ENCODE data around the gene GZF1.
"Not testable (repeated sequence)": the region's sequence is repeated elsewhere in the genome, so short reads cannot be mapped to it uniquely, and the experiment has no call there.

The GZF1 gene

GRCh38 chr20:23344336-23344735 lies 17.6 kb upstream of the GZF1 start:
- no peak for DNase-seq (ENCODE audit: low read depth in 1 of 2, low spot score in 1 of 2)

DNA sequence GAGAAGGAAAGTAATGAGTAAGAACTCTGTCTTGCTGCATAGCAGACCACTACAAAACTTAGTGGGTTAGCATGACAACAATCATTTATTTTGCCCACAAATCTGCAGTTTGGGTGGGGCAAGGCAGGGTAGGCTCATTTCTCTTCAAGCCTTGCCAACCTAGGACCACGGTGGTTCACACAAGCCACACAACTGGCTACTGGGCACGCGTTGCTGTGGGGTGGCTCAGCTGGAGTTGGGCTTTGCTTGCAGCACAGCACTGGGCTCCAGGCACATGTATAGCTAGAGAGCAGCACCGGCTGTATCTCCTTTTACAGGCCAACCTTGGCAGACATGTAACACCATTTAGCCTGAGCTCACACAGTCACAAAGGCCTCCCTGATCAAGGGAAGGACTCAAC lies 16.0 kb upstream of the GZF1 start:
- DNase-seq (ENCODE audit: low read depth in 1 of 2, low spot score in 1 of 2) = no peak

GRCh38 chr20:23347791-23348190 lies 14.2 kb upstream of the GZF1 start:
- DNase-seq (ENCODE audit: low read depth in 1 of 2, low spot score in 1 of 2) = no peak

DNA sequence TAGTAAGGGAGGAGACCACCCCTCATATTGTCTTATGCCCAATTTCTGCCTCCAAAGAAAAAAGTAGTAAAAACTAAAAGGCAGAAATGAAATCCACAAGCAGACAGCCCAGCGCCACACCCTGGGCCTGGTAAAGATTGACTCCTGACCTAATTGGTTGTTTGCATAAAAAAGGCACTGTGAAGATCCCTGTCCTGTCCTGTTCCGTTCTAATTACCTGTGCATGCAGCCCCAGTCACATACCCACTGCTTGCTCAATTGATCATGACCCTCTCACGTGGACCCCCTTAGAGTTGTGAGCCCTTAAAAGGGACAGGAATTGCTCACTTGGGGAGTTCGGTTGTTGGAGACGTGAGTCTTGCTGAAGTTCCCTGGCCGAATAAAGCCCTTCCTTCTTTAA lies 13.5 kb upstream of the GZF1 start:
- DNase-seq (ENCODE audit: low read depth in 1 of 2, low spot score in 1 of 2) = not testable (repeated sequence)

GRCh38 chr20:23349338-23350195 lies 12.4 kb upstream of the GZF1 start:
- DNase-seq (ENCODE audit: low read depth in 1 of 2, low spot score in 1 of 2) = peak; percentile 63

DNA sequence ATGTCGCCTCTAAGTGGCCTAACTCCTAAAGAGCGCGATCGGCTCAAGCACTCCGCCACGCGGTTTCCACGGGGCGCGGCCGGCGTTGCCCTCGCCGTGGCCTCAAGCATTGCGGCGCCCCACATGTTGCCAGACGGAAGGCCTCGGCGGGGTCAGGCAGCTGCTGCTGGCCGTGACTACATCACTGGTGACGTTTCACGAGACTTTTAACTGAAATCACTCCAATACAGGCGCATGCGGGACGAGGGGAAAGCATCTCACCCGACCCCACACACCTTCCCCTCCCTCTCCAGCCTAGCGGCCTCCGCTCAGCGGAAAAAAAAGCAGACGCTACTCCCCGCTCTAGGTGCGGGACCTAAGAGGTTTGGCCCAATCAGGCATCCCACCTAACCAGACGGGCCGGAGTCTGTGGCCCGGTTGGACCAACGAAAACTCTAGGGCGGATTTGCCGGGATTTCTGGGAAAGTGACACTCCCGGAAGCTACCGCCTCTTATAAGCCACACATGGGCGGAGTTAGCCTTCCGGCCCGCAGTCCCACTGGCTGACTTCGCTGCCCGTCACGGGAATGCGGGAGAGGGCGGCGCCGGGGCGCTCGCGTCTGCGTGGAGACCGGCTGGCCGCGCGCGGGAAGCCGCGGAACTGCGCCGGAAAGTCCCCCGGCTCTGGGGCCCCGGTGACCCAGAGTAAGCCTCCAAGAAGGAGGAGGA lies 11.6 kb upstream of the GZF1 start, which contains the start of gene NXT1:
Gene NXT1, plus strand, starts transcription at position 596 of the 708 bp plus-strand sequence. CDS start 3,251 bp downstream, outside the sequence.
- peak; percentile 93 to 95 for DNase-seq (ENCODE audit: low read depth in 1 of 2, low spot score in 1 of 2)

DNA sequence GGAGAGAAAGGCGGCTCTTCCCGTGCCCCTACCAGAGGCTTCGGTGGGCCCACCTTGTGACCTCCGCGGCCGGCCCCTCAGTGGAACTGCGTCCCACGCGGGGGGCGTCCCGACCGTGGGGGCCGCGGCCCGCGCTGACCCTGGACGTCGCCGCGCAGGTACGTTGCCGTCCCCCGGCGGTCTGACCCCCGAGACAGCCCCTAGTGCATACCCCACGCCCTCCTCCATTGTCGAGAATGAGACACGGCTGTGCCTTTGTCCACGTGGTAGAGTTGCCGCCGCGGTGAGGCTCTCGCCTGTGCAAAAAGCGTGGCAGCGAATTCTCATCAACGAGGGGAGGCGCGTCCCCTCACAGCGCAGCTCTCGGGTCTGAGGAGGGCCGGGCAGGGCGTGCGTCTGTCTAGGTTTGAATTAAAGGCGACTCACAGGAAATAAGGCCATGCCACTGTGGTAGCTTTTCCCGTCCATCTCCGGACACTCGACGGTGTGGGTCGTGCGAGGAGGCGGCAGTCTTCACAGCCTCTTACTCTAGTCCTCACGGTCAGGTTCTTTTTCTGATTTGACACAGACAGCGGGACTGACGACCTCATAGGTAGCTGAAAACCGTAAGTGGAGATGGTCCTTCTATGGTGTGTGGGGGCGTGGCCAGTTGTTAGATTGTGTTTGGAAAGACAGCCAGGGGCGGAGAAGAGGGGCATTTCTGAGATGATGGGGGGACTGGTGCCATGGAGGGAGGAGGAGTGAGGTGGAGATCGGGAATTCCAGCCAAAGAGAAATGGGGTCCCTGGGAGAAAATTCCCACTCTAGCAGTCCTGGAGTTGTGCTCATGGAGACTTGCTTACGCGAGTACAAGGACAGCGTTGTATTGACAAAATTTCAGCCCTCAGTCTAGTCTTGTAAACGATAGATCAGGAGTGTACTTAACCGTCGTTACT lies 10.8 kb upstream of the GZF1 start:
- peak in 1 of 2 donors; percentile 38 for DNase-seq (ENCODE audit: low read depth in 1 of 2, low spot score in 1 of 2)

GRCh38 chr20:23356203-23356602 lies 5.8 kb upstream of the GZF1 start:
- DNase-seq (ENCODE audit: low read depth in 1 of 2, low spot score in 1 of 2) = no peak

DNA sequence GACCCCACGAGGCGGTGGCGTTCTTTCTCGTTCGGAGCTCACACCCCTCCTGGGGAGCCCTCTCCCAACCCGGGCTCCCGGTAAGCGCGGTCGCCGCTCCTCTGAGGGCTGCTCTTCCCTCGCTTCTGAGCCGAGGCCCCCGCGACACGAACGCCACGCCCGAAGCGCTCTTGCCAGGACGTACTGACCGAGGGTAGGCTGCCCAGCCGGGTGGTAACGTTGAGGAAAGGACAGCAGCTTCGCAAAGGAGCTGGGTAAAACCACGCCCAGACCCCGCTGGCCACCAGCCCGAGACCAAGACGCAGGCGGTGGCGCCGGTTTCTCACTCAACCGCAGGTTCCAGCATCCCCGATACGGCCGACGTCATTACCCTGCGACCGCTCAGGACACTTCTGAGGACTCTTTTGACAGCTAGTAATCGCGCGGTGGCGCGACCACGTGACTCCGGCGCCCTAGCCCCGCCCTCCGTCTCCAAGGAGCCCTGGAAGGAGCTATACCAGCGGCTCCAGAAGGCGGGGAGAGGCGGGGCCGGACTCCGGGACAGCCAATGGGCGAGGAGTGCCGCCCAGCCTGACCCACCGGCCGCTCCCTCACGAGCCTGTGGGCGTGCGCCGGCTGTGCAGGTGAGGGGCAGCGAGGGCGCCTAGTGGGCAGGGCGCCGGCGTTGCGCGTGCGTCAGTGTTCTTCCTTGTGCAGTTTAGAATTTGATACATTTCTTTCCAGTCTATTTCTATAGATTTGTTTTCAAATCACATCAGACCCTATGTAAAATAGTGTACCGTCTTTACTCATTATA lies 4.0 kb upstream of the GZF1 start:
- DNase-seq (ENCODE audit: low read depth in 1 of 2, low spot score in 1 of 2) = peak; percentile 99

DNA sequence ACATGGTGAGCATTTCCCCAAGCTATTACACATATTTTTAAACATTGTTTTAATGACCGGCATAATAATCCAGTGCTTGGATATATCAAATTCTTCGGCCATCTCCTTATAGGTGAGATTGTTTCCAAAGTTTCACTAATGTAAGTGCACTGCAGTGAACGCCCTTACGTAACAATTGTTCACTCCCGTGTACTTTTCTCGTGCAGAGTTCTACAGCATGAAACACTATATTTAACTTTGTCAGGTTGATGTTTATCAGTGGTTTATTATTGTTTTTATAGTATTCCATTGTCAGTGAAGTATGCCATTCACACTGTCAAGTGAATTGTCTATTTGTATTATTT lies 3.4 kb upstream of the GZF1 start:
- DNase-seq (ENCODE audit: low read depth in 1 of 2, low spot score in 1 of 2) = no peak

- DNase-seq (ENCODE audit: low read depth in 1 of 2, low spot score in 1 of 2) = no peak
Observed at GRCh38 chr20:23358923-23359593, 2.9 kb upstream of the GZF1 start.

GRCh38 chr20:23360531-23360930 lies 1.5 kb upstream of the GZF1 start:
- no peak for DNase-seq (ENCODE audit: low read depth in 1 of 2, low spot score in 1 of 2)

DNA sequence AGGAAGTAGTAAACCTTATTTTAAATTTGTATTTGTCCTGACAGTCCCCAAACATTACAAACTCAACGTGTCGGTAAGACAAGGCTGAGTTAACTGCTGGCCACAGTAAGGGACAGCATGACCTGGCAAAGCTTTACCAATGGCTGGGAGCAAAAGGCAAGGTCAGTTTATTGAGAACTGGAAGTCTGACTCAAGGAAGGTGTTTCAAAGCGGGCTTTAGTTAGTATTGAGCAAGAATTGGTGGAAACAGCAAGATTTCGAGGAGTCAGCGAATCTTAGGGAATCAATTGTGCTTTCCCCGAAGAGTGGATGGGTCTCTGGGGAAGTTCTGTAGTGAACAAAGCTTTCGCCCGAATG lies 885 bp upstream of the GZF1 start:
- DNase-seq (ENCODE audit: low read depth in 1 of 2, low spot score in 1 of 2) = no peak

DNA sequence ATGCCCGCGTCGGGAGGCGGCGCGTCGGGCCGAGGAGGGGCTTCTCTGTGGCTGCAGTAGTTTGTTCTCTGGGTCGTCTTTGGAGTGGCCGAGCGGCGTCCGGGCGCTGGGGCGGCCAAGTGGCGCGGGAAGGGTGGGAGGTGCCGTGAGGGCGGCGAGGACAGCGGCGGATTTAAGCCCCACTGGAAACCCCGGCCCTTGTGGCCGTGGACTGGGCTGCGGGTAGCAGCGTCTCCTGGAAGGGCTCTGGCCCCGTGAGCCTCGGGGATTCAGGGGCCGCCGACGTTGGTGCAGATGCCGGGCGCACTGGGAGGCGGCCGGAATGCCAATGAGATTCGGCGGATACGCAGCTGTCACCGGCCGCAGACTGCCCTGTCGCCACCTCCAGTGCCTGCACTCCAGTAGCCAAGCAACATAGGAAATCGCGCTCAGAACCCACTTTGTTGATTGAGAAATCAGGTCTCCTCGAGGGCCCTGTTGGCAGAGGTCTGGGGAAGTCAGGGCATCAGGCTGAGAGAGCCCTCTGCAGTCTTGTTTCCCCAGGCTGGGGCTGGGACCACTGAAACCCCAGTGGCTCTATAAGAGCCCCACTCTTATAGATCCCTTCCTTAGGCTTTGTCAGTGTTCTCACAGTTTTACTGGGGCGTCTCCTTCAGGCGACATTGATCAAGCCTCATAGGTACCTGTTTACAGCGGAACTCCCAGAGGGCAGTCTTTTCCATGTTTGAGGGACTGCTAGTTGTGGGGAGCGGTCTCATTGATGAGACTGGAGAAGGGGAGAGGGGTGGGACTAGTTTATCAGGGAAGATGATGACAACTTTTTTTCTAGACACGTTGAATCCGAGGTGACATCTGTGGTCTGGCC lies 642 bp downstream of the GZF1 start:
- no peak for DNase-seq (ENCODE audit: low read depth in 1 of 2, low spot score in 1 of 2)

DNA sequence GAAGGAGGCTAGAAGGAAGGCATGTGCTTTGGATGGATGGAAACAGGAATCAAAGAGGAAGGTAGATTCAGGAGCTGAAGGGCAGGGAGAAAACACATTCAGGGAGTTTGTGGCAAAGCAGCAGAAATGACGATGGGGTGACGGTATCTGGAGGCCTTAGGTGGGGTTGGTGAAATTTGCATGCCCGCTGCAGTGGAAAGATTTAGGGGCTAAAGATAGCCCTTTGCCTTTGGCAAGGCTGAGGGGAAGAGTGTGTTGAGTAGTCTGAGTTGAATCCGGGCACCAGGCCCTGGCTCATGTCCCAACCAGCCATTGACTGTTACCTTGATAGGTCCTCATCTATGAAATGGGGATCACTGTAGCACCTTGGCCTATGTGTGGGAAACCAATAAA lies 1.3 kb downstream of the GZF1 start:
- DNase-seq (ENCODE audit: low read depth in 1 of 2, low spot score in 1 of 2) = no peak

GRCh38 chr20:23365390-23366165 lies 3.6 kb downstream of the GZF1 start:
- DNase-seq (ENCODE audit: low read depth in 1 of 2, low spot score in 1 of 2) = no peak

DNA sequence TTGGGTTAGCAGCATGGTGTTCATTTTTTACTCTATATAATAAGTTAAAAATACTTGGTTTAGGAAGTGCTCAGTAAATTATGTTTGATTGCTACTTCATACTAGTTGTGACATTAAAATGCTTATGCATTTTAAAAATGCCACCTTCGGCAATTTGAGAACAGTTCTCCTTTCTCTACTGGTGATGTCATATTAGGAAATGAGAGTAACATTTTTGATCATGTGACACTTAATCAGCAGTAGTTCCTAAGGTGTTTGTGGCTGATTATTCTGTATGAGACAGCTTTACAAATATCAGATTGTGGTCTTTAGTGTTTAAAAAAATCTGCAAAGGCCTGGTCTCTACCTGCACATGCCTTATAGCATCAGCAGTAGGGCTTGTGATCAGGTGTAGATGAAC lies 4.4 kb downstream of the GZF1 start:
- DNase-seq (ENCODE audit: low read depth in 1 of 2, low spot score in 1 of 2) = no peak

- DNase-seq (ENCODE audit: low read depth in 1 of 2, low spot score in 1 of 2) = no peak
Observed at GRCh38 chr20:23367770-23368169, 5.8 kb downstream of the GZF1 start.
